Astrocyte of the spinal cord (primary cell): ENCODE data around the gene OPTC.

Source experiments
- DNase-seq: peaks from one replicate; pipeline ENCODE4 v3.0.0; 2011; ENCODE audit warnings: low read depth, low spot score
- H3K4me3 ChIP-seq: 2 replicates; pipeline ENCODE4 v1.5.1; 2011; ENCODE audit warnings: low read depth, mild to moderate bottlenecking, low read length, moderate library complexity
- CTCF ChIP-seq: IDR thresholded peaks from 2 replicates; pipeline ENCODE4 v1.5.1; 2012; ENCODE audit warnings: low read depth, mild to moderate bottlenecking, low read length, inconsistent platforms
- in situ Hi-C: cut with HindIII; loops from 2 replicates; pipeline ENCODE4 v1.10.0; 2017; ENCODE audit warnings: low sequenced_read_pairs

The OPTC gene

GRCh38 chr1:203470240-203470639 is 23.7 kb upstream of the OPTC start:
- no peak for DNase-seq
- H3K4me3 ChIP-seq = no peak overlapping the region
- in situ Hi-C loops = no loop called here

GRCh38 chr1:203471841-203472240 is 22.1 kb upstream of the OPTC start:
- TF ChIP-seq CTCF = no peak
- no peak overlapping the region for H3K4me3 ChIP-seq
- in situ Hi-C loops = no loop called here
- DNase-seq = no peak

More at GRCh38 chr1:203470240-203470639, 23.7 kb upstream of the OPTC start:
- TF ChIP-seq CTCF = no peak

- no peak overlapping the region for H3K4me3 ChIP-seq
- TF ChIP-seq CTCF = no peak
- in situ Hi-C loops = no loop called here
- no peak for DNase-seq
Observed at GRCh38 chr1:203473281-203473680, 20.7 kb upstream of the OPTC start.

GRCh38 chr1:203473781-203474305 is 20.1 kb upstream of the OPTC start:
- no peak for TF ChIP-seq CTCF
- no peak for DNase-seq
- H3K4me3 ChIP-seq = no peak overlapping the region
- in situ Hi-C loops = no loop called here

- DNase-seq = no peak
- H3K4me3 ChIP-seq = no peak within 1 kb of the TSS
- no peak for TF ChIP-seq CTCF
- in situ Hi-C loops = no loop called here
Observed at GRCh38 chr1:203475012-203475981, 18.7 kb upstream of the OPTC start, which contains the start of gene PRELP. Gene PRELP (plus strand): TSS chr1:203475806. CDS start chr1:203483185, 7,379 bp downstream.

GRCh38 chr1:203476216-203476814 is 17.6 kb upstream of the OPTC start:
- H3K4me3 ChIP-seq = no peak overlapping the region
- no peak for DNase-seq
- no peak for TF ChIP-seq CTCF
- in situ Hi-C loops = no loop called here
